HepG2 (cell line): ENCODE measurements around the gene CCSER2. TPM values are rescaled to one million over a fixed set of nuclear protein-coding genes. Genes with fewer than 3 reads are reported as not detected.

ENCODE experiments used
- ATAC-seq: fragments of 200-7000 bp; cut with Tn5 transposase; 3 replicates; pipeline ENCODE4 v1.9.1; 2020; ENCODE audit warnings: mild to moderate bottlenecking, moderate library complexity
- BruUV-seq: library from RNA; stranded (reverse); fragments of 400-500 nt; replicated peaks from 2 replicates; lab custom pipeline; 2021; lab: Mats Ljungman, UMichigan
- CTCF ChIA-PET: fragments of 300-600 bp; formaldehyde crosslinking; extraction: SDS; loops from one replicate; lab custom pipeline; 2021; ENCODE audit warnings: low total read pairs, inconsistent platforms, low intra/inter-chr PET ratio; lab: Yijun Ruan, JAX
- POLR2A ChIA-PET: fragments of 350-600 bp; sonication (Branson Sonifier 250); formaldehyde crosslinking; loops from one replicate; lab custom pipeline; 2020; ENCODE audit warnings: antibody characterized with exemption, inconsistent platforms; lab: Yijun Ruan, JAX
- DNase-seq: peaks from one replicate; pipeline ENCODE4 v3.0.0-alpha.2; 2015; ENCODE audit warnings: low spot score
- FAIRE-seq: peaks from 3 replicates; lab custom pipeline; 2011; peaks lifted over from hg19 to GRCh38; lab: Jason Lieb, UNC
- H2AFZ ChIP-seq: one replicate; pipeline ENCODE4 v1.6.1; 2011; ENCODE audit warnings: low read length, inconsistent platforms
- H3K27ac ChIP-seq: fragments of 300-600 bp; 3 replicates; pipeline ENCODE4 v1.8.0; 2011; ENCODE audit warnings: mixed run types, mild to moderate bottlenecking, mixed read lengths, low read length, inconsistent platforms; ENCODE audit not compliant: insufficient read depth; ENCODE audit errors: extremely low read length
- H3K27me3 ChIP-seq, 2 experiments: fragments of 200-600 bp in 1 of 2; 2 replicates in 1 of 2; 3 replicates in 1 of 2; pipeline versions ENCODE4 v1.6.0 to v1.8.0; 2011; ENCODE audit warnings: low read length in 2 of 2, mild to moderate bottlenecking in 2 of 2, moderate library complexity in 2 of 2, inconsistent platforms in 1 of 2; ENCODE audit not compliant: insufficient read depth in 2 of 2, control insufficient read depth in 1 of 2
- H3K36me3 ChIP-seq, 2 experiments: fragments of 200-600 bp in 1 of 2; replicated peaks in 1 of 2; 2 replicates in 1 of 2; 3 replicates in 1 of 2; pipeline versions ENCODE4 v1.5.1 to v1.8.0; 2011; ENCODE audit warnings: low read length in 2 of 2, inconsistent platforms in 1 of 2; ENCODE audit not compliant: insufficient read depth in 2 of 2, control insufficient read depth in 1 of 2
- H3K4me1 ChIP-seq: 2 replicates; pipeline ENCODE4 v1.5.1; 2012; ENCODE audit warnings: low read length, inconsistent platforms; ENCODE audit not compliant: insufficient read depth
- H3K4me2 ChIP-seq: 2 replicates; pipeline ENCODE4 v1.6.0; 2011; ENCODE audit warnings: low read depth, low read length, inconsistent platforms
- H3K4me3 ChIP-seq, 3 experiments: fragments of 200-600 bp in 1 of 3; sonication (generic), shearing (Covaris generic) in 1 of 3; replicated peaks in 1 of 3; 2 replicates each; pipeline ENCODE4 v1.5.1; 2011 to 2016; ENCODE audit warnings: low read length in 3 of 3, inconsistent platforms in 2 of 3, low read depth in 2 of 3, mild to moderate bottlenecking in 2 of 3, control low read depth in 1 of 3, mixed read lengths in 1 of 3; ENCODE audit not compliant: insufficient read depth in 1 of 3
- H3K79me2 ChIP-seq: one replicate; pipeline ENCODE4 v1.6.1; 2011; ENCODE audit warnings: low read length, inconsistent platforms; ENCODE audit not compliant: insufficient read depth
- H3K9ac ChIP-seq: 2 replicates; pipeline ENCODE4 v1.6.0; 2011; ENCODE audit warnings: mild to moderate bottlenecking, low read depth, low read length, inconsistent platforms; ENCODE audit not compliant: insufficient read depth
- H3K9me3 ChIP-seq: 2 replicates; pipeline ENCODE4 v1.5.1; 2012; ENCODE audit warnings: mild to moderate bottlenecking, low read length
- H4K20me1 ChIP-seq: 2 replicates; pipeline ENCODE4 v1.6.0; 2011; ENCODE audit warnings: inconsistent platforms, mild to moderate bottlenecking, low read length, moderate library complexity; ENCODE audit not compliant: insufficient read depth
- ARID5B ChIP-seq: IDR thresholded peaks from 2 replicates; pipeline ENCODE4 v1.4.0; 2020; ENCODE audit warnings: mild to moderate bottlenecking, missing genetic modification reagents
- CC2D1A ChIP-seq: sonication (generic); formaldehyde crosslinking; IDR thresholded peaks from 2 replicates; pipeline ENCODE4 v1.8.1; 2023; ENCODE audit warnings: mild to moderate bottlenecking, missing genetic modification reagents
- CEBPG ChIP-seq: IDR thresholded peaks from 2 replicates; pipeline ENCODE4 v1.6.1; 2016
- DPF2 ChIP-seq: sonication (generic); formaldehyde crosslinking; IDR thresholded peaks from 2 replicates; pipeline ENCODE4 v1.4.0; 2020; ENCODE audit warnings: mild to moderate bottlenecking, low read depth, missing genetic modification reagents, borderline replicate concordance
- GABPB1 ChIP-seq: IDR thresholded peaks from 2 replicates; pipeline ENCODE4 v1.6.1; 2016; ENCODE audit warnings: mild to moderate bottlenecking, missing genetic modification reagents, moderate library complexity, missing compliant biosample characterization
- MAFF ChIP-seq: IDR thresholded peaks from 2 replicates; pipeline ENCODE4 v1.6.1; 2011; ENCODE audit warnings: low read depth, low read length, improper control_type of control experiment
- MAFK ChIP-seq, 2 experiments: IDR thresholded peaks in 1 of 2; conservative IDR thresholded peaks in 1 of 2; 2 replicates each; pipeline ENCODE4 v1.6.1; 2011; ENCODE audit warnings: improper control_type of control experiment in 2 of 2, low read length in 2 of 2
- NCOR1 ChIP-seq: fragments of 200-600 bp; sonication (generic); IDR thresholded peaks from 2 replicates; pipeline ENCODE4 v1.7.0; 2017; ENCODE audit warnings: antibody characterized with exemption, low read length, borderline replicate concordance
- RARA ChIP-seq: IDR thresholded peaks from 2 replicates; pipeline ENCODE4 v1.6.1; 2016; ENCODE audit warnings: missing genetic modification reagents, missing compliant biosample characterization
- SOX13 ChIP-seq, 3 experiments: fragments of 450-650 bp in 1 of 3; sonication (generic) in 1 of 3; formaldehyde crosslinking in 1 of 3; IDR thresholded peaks in 2 of 3; conservative IDR thresholded peaks in 1 of 3; 2 replicates each; pipeline versions ENCODE4 v1.5.0 to v1.6.1; 2016 to 2020; ENCODE audit warnings: antibody characterized with exemption in 1 of 3, mild to moderate bottlenecking in 1 of 3, missing compliant biosample characterization in 1 of 3, missing genetic modification reagents in 1 of 3, moderate library complexity in 1 of 3
- SP140L ChIP-seq: sonication (generic); formaldehyde crosslinking; IDR thresholded peaks from 2 replicates; pipeline ENCODE4 v1.4.0; 2020; ENCODE audit warnings: missing genetic modification reagents, borderline replicate concordance
- THAP11 ChIP-seq: IDR thresholded peaks from 2 replicates; pipeline ENCODE4 v1.6.1; 2016; ENCODE audit warnings: missing biosample characterization, missing genetic modification reagents
- ZNF264 ChIP-seq: sonication (generic); formaldehyde crosslinking; IDR thresholded peaks from 2 replicates; pipeline ENCODE4 v1.4.0; 2020; ENCODE audit warnings: missing genetic modification reagents
- ZNF331 ChIP-seq: sonication (generic); formaldehyde crosslinking; IDR thresholded peaks from 2 replicates; pipeline ENCODE4 v1.4.0; 2020; ENCODE audit warnings: missing genetic modification reagents
- ZNF432 ChIP-seq: sonication (generic); formaldehyde crosslinking; IDR thresholded peaks from 2 replicates; pipeline ENCODE4 v1.5.0; 2020; ENCODE audit warnings: missing genetic modification reagents, mild to moderate bottlenecking, borderline replicate concordance
- ZNF883 ChIP-seq: sonication (generic); formaldehyde crosslinking; IDR thresholded peaks from 2 replicates; pipeline ENCODE4 v1.5.1; 2020; ENCODE audit warnings: mild to moderate bottlenecking, missing genetic modification reagents; ENCODE audit errors: not compliant biosample characterization
- WGBS: methylation state at CpG from one replicate; pipeline ENCODE4 v1.1.6; 2017; ENCODE audit warnings: low lambda C conversion rate; 5-methylcytosine and 5-hydroxymethylcytosine counted together
- in situ Hi-C: cut with HindIII; loops from 2 replicates; pipeline ENCODE4 v1.10.0; 2017; ENCODE audit warnings: low pct_unique_long_range_greater_than_20kb; ENCODE audit not compliant: extremely low pct_ligation_motif_present
- intact Hi-C: fragments of 100-400 bp; cut with micrococcal nuclease; formaldehyde crosslinking; loops from one replicate; pipeline ENCODE4 v1.10.0; 2022; ENCODE audit not compliant: unreplicated experiment
- polyA plus RNA-seq, 8 experiments: library from polyadenylated mRNA; depleted of rRNA in 3 of 8; stranded (reverse) in 7 of 8; unstranded in 1 of 8; fragments of >200 nt; fragmentation: Illumina TruSeq in 4 of 8; extraction: Trizol in 4 of 8; gene quantifications; 2 replicates each; pipeline versions ENCODE4 v1.2.1 to v1.2.3, GENCODE V29; 2011 to 2016; ENCODE audit warnings: low read depth in 4 of 8, missing spikeins in 1 of 8, mixed read lengths in 1 of 8; ENCODE audit not compliant: insufficient read depth in 1 of 8
- total RNA-seq, 5 experiments: library from RNA; depleted of rRNA; stranded (reverse); fragments of >200 nt; fragmentation: Illumina TruSeq; extraction: Trizol; gene quantifications; 2 replicates each; pipeline ENCODE4 v1.2.3, GENCODE V29; 2016; ENCODE audit warnings: low read depth in 1 of 5

The CCSER2 gene
- total and polyA plus RNA-seq, 2 of the 13 experiments (the other 11 are each of a cell fraction or from before 2014, with no cell fraction given), result 13.3 to 17.2 TPM

GRCh38 chr10:84494849-84495180, 166.4 kb downstream of the CCSER2 start:
- H3K4me2 ChIP-seq, result no peak overlapping the region
- H3K79me2 ChIP-seq, result peaks cover under 1% of the 10 kb centered on the region
- DNase-seq, result no peak
- TF ChIP-seq ZNF432 (CRISPR knock-in tag) (no peak), MAFK (conservative IDR thresholded peaks at IDR 0.05 in 1 of 2, IDR thresholded peaks at IDR 0.05 in 1 of 2; ENCODE audit: low read length in 2 of 2) (peak; percentile 89 to 96), CC2D1A (no peak), MAFF (peak; percentile 88)
- H4K20me1 ChIP-seq, result no peaks in the 10 kb centered on the region
- no TSS peak for BruUV-seq
- H3K4me3 ChIP-seq, result no peak overlapping the region
- ChIA-PET POLR2A (no interaction called here), CTCF (no interaction called here)
- peaks cover 29% of the 10 kb centered on the region for H3K4me1 ChIP-seq
- no peak for ATAC-seq
- H3K9ac ChIP-seq, result no peak overlapping the region
- FAIRE-seq, result no peak
- intact Hi-C loops, result no loop called here
- no peak overlapping the region for H3K27ac ChIP-seq
- H3K36me3 ChIP-seq, result no peaks in the 10 kb centered on the region
- no peaks in the 10 kb centered on the region for H3K9me3 ChIP-seq
- no peaks in the 10 kb centered on the region for H3K27me3 ChIP-seq
- H2AFZ ChIP-seq, result no peak overlapping the region
- in situ Hi-C loops, result no loop called here

- FAIRE-seq (peak; percentile 66), ATAC-seq (peak; percentile 96), DNase-seq (peak; percentile 78)
- in situ Hi-C loops (no loop called here), intact Hi-C loops (no loop called here)
- BruUV-seq, result no TSS peak
- POLR2A ChIA-PET, result interaction anchor here (1.2 kb wide), 1 partner anchor 26 kb away, joined by 7 read pairs; no protein-coding TSS in a partner anchor
- Histone ChIP-seq H4K20me1 (no peaks in the 10 kb centered on the region), H3K4me3 (no peak overlapping the region), H3K9me3 (no peaks in the 10 kb centered on the region), H3K4me1 (peaks cover 34% of the 10 kb centered on the region), H3K36me3 (no peaks in the 10 kb centered on the region), H3K4me2 (peak overlapping the region; percentile 49), H3K9ac (no peak overlapping the region), H3K79me2 (peaks cover 3% of the 10 kb centered on the region), H3K27me3 (no peaks in the 10 kb centered on the region), H3K27ac (peak overlapping the region; percentile 75), H2AFZ (no peak overlapping the region)
- 0% methylated on average over 1 of the region's 1 CpG for WGBS
- CTCF ChIA-PET, result no interaction called here
- no peak for TF ChIP-seq ZNF264 (CRISPR knock-in tag)
- no peak for TF ChIP-seq GABPB1 (CRISPR knock-in tag)
- TF ChIP-seq RARA (CRISPR knock-in tag), result peak; percentile 50
- peak; percentile 46; the same call in 1 of the 2 replicates for TF ChIP-seq ZNF331 (CRISPR knock-in tag)
- TF ChIP-seq SP140L (CRISPR knock-in tag), result no peak
- TF ChIP-seq ARID5B (CRISPR knock-in tag), result peak; percentile 97
- peak; percentile 51; the same call in 1 of the 2 replicates for TF ChIP-seq NCOR1
- TF ChIP-seq THAP11 (CRISPR knock-in tag), result peak; percentile 31; the same call in 1 of the 2 replicates
- no peak for TF ChIP-seq ZNF883 (CRISPR knock-in tag)
- TF ChIP-seq SOX13 (IDR thresholded peaks at IDR 0.05), result no peak
- TF ChIP-seq SOX13 (CRISPR knock-in tag; conservative IDR thresholded peaks at IDR 0.05 in 1 of 2, IDR thresholded peaks at IDR 0.05 in 1 of 2), result peak in 1 of 2 experiments; percentile 90; a peak in 2 of 4 replicates
- TF ChIP-seq DPF2 (CRISPR knock-in tag), result peak; percentile 56; the same call in 1 of the 2 replicates
- peak; percentile 47 for TF ChIP-seq CEBPG (CRISPR knock-in tag)
Measured at GRCh38 chr10:84497978-84498377, 169.6 kb downstream of the CCSER2 start.
